Smooth muscle cell (in vitro differentiated cells): ENCODE results near the gene ABCC11. TPM values are rescaled to one million over a fixed set of nuclear protein-coding genes. Genes with fewer than 3 reads are reported as not detected.

Source experiments
- DNase-seq: peaks from one replicate; lab custom pipeline; 2025; ENCODE audit not compliant: unreplicated experiment; lab: John Stamatoyannopoulos, UW
- H2AFZ ChIP-seq: fragments of 200-600 bp; sonication (generic); 2 replicates; pipeline ENCODE4 v1.6.0; 2016; ENCODE audit warnings: antibody characterized with exemption, low read depth, mild to moderate bottlenecking
- H3F3A ChIP-seq: fragments of 200-600 bp; sonication (generic); 2 replicates; pipeline ENCODE4 v1.6.0; 2017; ENCODE audit warnings: antibody characterized with exemption, low read depth
- H3K27ac ChIP-seq: fragments of 200-600 bp; sonication (generic); 2 replicates; pipeline ENCODE4 v1.5.1; 2016; ENCODE audit warnings: low read depth, mild to moderate bottlenecking
- H3K27me3 ChIP-seq: fragments of 200-600 bp; sonication (generic); 2 replicates; pipeline ENCODE4 v1.6.1; 2016; ENCODE audit warnings: low read depth, mild to moderate bottlenecking
- H3K36me3 ChIP-seq: fragments of 200-600 bp; sonication (generic); 2 replicates; pipeline ENCODE4 v1.5.1; 2016; ENCODE audit warnings: low read depth
- H3K4me1 ChIP-seq: fragments of 200-600 bp; sonication (generic); 2 replicates; pipeline ENCODE4 v1.5.1; 2016; ENCODE audit warnings: low read depth
- H3K4me2 ChIP-seq: fragments of 200-600 bp; sonication (generic); 2 replicates; pipeline ENCODE4 v1.6.0; 2016; ENCODE audit warnings: mild to moderate bottlenecking
- H3K4me3 ChIP-seq: fragments of 200-600 bp; sonication (generic); 2 replicates; pipeline ENCODE4 v1.5.1; 2016; ENCODE audit warnings: mild to moderate bottlenecking
- H3K79me2 ChIP-seq: fragments of 200-600 bp; sonication (generic); 2 replicates; pipeline ENCODE4 v1.6.0; 2016; ENCODE audit warnings: low read depth, mild to moderate bottlenecking
- H3K9ac ChIP-seq: fragments of 200-600 bp; sonication (generic); 2 replicates; pipeline ENCODE4 v1.6.0; 2016; ENCODE audit warnings: low read depth
- H3K9me3 ChIP-seq: fragments of 200-600 bp; sonication (generic); replicated peaks from 2 replicates; pipeline ENCODE4 v1.5.1; 2016; ENCODE audit warnings: low read depth
- H4K20me1 ChIP-seq: fragments of 200-600 bp; sonication (generic); 2 replicates; pipeline ENCODE4 v1.6.0; 2016; ENCODE audit warnings: low read depth
- CTCF ChIP-seq: fragments of 200-600 bp; sonication (generic); IDR thresholded peaks from 2 replicates; pipeline ENCODE4 v1.5.1; 2017; ENCODE audit warnings: borderline replicate concordance, mild to moderate bottlenecking, antibody characterized with exemption; ENCODE audit not compliant: insufficient read depth, poor library complexity, severe bottlenecking
- WGBS: methylation state at CpG from one replicate; pipeline ENCODE4 v1.1.7; 2016; ENCODE audit warnings: low lambda C conversion rate; 5-methylcytosine and 5-hydroxymethylcytosine counted together
- polyA plus RNA-seq: library from polyadenylated mRNA; unstranded; fragments of >200 nt; fragmentation: Nextera tagmentation; extraction: Ambion mirVana; gene quantifications from 2 replicates; pipeline ENCODE4 v1.2.1, GENCODE V29; 2016
- total RNA-seq: library from RNA; depleted of rRNA; stranded (reverse); fragments of >200 nt; gene quantifications from 2 replicates; pipeline ENCODE4 v1.2.3, GENCODE V29; 2014

The ABCC11 gene
- total and polyA plus RNA-seq, 2 experiments from 2014 or later, result not detected

GRCh38 chr16:48143812-48144368 is 103.4 kb downstream of the ABCC11 start:
- Histone ChIP-seq H3K9ac (no peak overlapping the region), H2AFZ (no peak overlapping the region), H3F3A (no peaks in the 10 kb centered on the region), H3K4me1 (no peaks in the 10 kb centered on the region), H3K9me3 (no peaks in the 10 kb centered on the region), H3K79me2 (no peaks in the 10 kb centered on the region), H4K20me1 (no peaks in the 10 kb centered on the region), H3K4me3 (no peak overlapping the region), H3K27me3 (no peaks in the 10 kb centered on the region), H3K4me2 (no peak overlapping the region), H3K27ac (no peak overlapping the region), H3K36me3 (no peaks in the 10 kb centered on the region)
- WGBS, result 92% methylated on average over 9 of the region's 9 CpGs
- TF ChIP-seq CTCF, result no peak
- DNase-seq, result no peak

GRCh38 chr16:48140821-48141220 is 106.5 kb downstream of the ABCC11 start:
- no peak for DNase-seq
- Histone ChIP-seq H3K27me3 (no peaks in the 10 kb centered on the region), H3K4me3 (no peak overlapping the region), H3K9me3 (no peaks in the 10 kb centered on the region), H3K27ac (no peak overlapping the region), H4K20me1 (no peaks in the 10 kb centered on the region), H2AFZ (no peak overlapping the region), H3K4me1 (no peaks in the 10 kb centered on the region), H3K9ac (no peak overlapping the region), H3K36me3 (no peaks in the 10 kb centered on the region), H3F3A (no peaks in the 10 kb centered on the region), H3K79me2 (no peaks in the 10 kb centered on the region), H3K4me2 (no peak overlapping the region)
- no peak for TF ChIP-seq CTCF
- 95% methylated on average over 6 of the region's 6 CpGs for WGBS

GRCh38 chr16:48139517-48139916 is 107.8 kb downstream of the ABCC11 start:
- Histone ChIP-seq H3K27me3 (no peaks in the 10 kb centered on the region), H3K79me2 (no peaks in the 10 kb centered on the region), H3K9ac (no peak overlapping the region), H3K4me3 (no peak overlapping the region), H3K9me3 (no peaks in the 10 kb centered on the region), H2AFZ (no peak overlapping the region), H3K4me2 (no peak overlapping the region), H4K20me1 (no peaks in the 10 kb centered on the region), H3K4me1 (no peaks in the 10 kb centered on the region), H3K36me3 (no peaks in the 10 kb centered on the region), H3F3A (no peaks in the 10 kb centered on the region), H3K27ac (no peak overlapping the region)
- no peak for DNase-seq
- 96% methylated on average over 3 of the region's 3 CpGs for WGBS
- TF ChIP-seq CTCF, result no peak

- no peaks in the 10 kb centered on the region for H3K9me3 ChIP-seq
- H4K20me1 ChIP-seq, result no peaks in the 10 kb centered on the region
- no peaks in the 10 kb centered on the region for H3K27me3 ChIP-seq
- no peak overlapping the region for H3K27ac ChIP-seq
- no peak overlapping the region for H2AFZ ChIP-seq
- TF ChIP-seq CTCF, result no peak
- H3K36me3 ChIP-seq, result no peaks in the 10 kb centered on the region
- H3K79me2 ChIP-seq, result no peaks in the 10 kb centered on the region
- no peaks in the 10 kb centered on the region for H3K4me1 ChIP-seq
- no peak overlapping the region for H3K9ac ChIP-seq
- no peaks in the 10 kb centered on the region for H3F3A ChIP-seq
- DNase-seq, result no peak
- WGBS, result 97% methylated on average over 2 of the region's 2 CpGs
- no peak overlapping the region for H3K4me3 ChIP-seq
- no peak overlapping the region for H3K4me2 ChIP-seq
These were observed 108.8 kb downstream of the ABCC11 start for GRCh38 chr16:48138543-48138942.
